Activated CD8-positive, alpha-beta memory T cell treated with anti-CD3 and anti-CD28 coated beads, Interleukin-2, amount 10 ng/mL, durations not matched to agents 7 days and 5 days (primary cell): ENCODE data around the gene RABEP2. TPM values are rescaled to one million over a fixed set of nuclear protein-coding genes. Genes with fewer than 3 reads are reported as not detected.
"Not testable (repeated sequence)": the region's sequence is repeated elsewhere in the genome, so short reads cannot be mapped to it uniquely, and the experiment has no call there.

Experiments
- ATAC-seq: fragments of 150-1000 bp; cut with Tn5 transposase; one replicate; pipeline ENCODE4 v1.10.0; 2021; ENCODE audit warnings: moderate library complexity
- CTCF ChIA-PET: fragments of 350-600 bp; sonication (Branson Sonifier 250); formaldehyde crosslinking; loops from one replicate; lab custom pipeline; 2021; ENCODE audit warnings: antibody characterized with exemption; lab: Charles Lee
- DNase-seq: peaks from one replicate; pipeline ENCODE4 v3.0.0-alpha.2; 2020
- H3K27ac Mint-ChIP-seq: one replicate; pipeline ENCODE4 v1.8.0; 2021; ENCODE audit warnings: mild to moderate bottlenecking, mixed read lengths
- H3K27me3 Mint-ChIP-seq: one replicate; pipeline ENCODE4 v1.8.0; 2021; ENCODE audit warnings: mixed read lengths
- H3K36me3 Mint-ChIP-seq: one replicate; pipeline ENCODE4 v1.8.0; 2021; ENCODE audit warnings: mild to moderate bottlenecking, mixed read lengths
- H3K4me1 Mint-ChIP-seq: one replicate; pipeline ENCODE4 v1.8.0; 2021; ENCODE audit warnings: mixed read lengths
- H3K4me3 Mint-ChIP-seq: one replicate; pipeline ENCODE4 v1.8.0; 2021; ENCODE audit warnings: mild to moderate bottlenecking, moderate library complexity, mixed read lengths
- H3K9me3 Mint-ChIP-seq: one replicate; pipeline ENCODE4 v1.8.0; 2022; ENCODE audit warnings: low read depth, mixed read lengths
- total RNA-seq, 2 experiments: library from RNA; stranded (reverse); gene quantifications; one replicate each; pipeline ENCODE4 v1.2.3, GENCODE V29; 2021

Gene RABEP2
- total RNA-seq, 2 experiments from 2014 or later = 18.0 to 19.1 TPM

DNA sequence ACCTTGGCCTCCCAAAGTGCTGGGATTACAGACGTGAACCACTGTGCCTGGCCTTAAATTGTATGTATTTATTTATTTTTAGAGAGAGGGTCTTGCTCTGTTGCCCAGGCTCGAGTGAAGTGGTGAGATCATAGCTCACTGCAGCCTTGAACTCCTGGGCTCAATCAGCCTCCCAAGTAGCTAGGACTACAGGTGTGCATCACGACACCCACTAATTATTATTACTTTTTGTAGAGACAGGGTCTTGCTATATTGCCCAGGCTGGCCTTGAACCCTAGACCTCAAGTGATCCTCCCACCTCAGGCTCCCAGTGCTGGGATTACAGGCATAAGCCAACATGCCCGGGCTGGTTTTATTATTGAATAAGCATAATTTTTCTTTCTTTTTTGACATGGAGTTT lies 21.6 kb upstream of the RABEP2 start:
- no peak overlapping the region for H3K27ac Mint-ChIP-seq
- CTCF ChIA-PET = interaction anchor here (1.8 to 3.7 kb wide), 3 partner anchors 27 to 101 kb away, joined by 9 to 40 read pairs (median 11); partner anchors contain the start of gene TUFM
- peaks cover 2% of the 10 kb centered on the region for H3K36me3 Mint-ChIP-seq
- H3K9me3 Mint-ChIP-seq = no peaks in the 10 kb centered on the region
- ATAC-seq (no peak), DNase-seq (no peak)
- H3K4me3 Mint-ChIP-seq = no peak overlapping the region
- H3K4me1 Mint-ChIP-seq = peaks cover 25% of the 10 kb centered on the region
- no peaks in the 10 kb centered on the region for H3K27me3 Mint-ChIP-seq

DNA sequence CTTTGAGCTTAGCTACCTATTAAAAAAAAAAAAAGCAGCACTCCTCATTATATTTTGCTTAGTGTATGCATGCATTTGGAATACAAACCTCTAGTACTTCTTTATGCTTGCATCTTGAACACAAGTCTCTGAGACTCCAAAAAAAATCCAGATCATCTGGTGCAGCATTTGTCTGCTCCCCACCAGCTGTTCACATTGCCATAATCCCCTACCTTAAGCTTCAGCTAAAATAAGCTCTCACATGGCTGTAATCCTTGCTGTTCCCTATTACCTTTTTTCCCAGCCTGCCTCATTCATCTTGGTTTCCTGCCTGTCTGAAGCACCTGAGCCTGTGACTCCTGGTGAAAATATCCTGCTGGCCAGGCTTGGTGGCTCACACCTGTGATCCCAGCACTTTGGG lies 18.2 kb upstream of the RABEP2 start:
- Mint-ChIP-seq H3K27me3 (no peaks in the 10 kb centered on the region), H3K36me3 (no peaks in the 10 kb centered on the region), H3K4me3 (no peak overlapping the region), H3K4me1 (peaks cover 19% of the 10 kb centered on the region), H3K27ac (no peak overlapping the region), H3K9me3 (no peaks in the 10 kb centered on the region)
- DNase-seq (no peak), ATAC-seq (no peak)
- CTCF ChIA-PET = interaction anchor here (2.5 to 3.1 kb wide), 4 partner anchors 11 to 120 kb away, joined by 11 to 43 read pairs (median 19); partner anchors contain the start of genes ATXN2L and CD19

DNA sequence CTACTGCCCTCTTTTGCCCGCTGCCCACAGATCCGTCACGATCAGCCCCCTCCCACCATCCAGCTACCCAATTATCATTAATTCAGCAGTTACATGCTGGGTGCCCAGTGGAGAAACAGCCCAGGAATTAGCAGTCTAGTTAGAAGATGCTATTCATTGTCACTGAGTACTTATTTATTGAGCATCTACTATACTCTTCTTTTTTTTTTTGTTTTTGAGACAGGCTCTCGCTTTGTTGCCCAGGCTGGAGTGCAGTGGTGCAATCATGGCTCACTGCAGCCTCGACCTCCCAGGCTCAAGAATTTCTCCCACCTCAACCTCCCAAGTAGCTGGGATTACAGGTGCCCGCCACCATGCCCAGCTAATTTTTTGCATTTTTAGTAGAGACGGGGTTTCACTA lies 14.8 kb upstream of the RABEP2 start:
- DNase-seq, H3K27me3 Mint-ChIP-seq, H3K4me3 Mint-ChIP-seq, CTCF ChIA-PET, ATAC-seq, H3K36me3 Mint-ChIP-seq, H3K9me3 Mint-ChIP-seq, H3K27ac Mint-ChIP-seq: not testable (repeated sequence)
- peaks cover 19% of the 10 kb centered on the region for H3K4me1 Mint-ChIP-seq

DNA sequence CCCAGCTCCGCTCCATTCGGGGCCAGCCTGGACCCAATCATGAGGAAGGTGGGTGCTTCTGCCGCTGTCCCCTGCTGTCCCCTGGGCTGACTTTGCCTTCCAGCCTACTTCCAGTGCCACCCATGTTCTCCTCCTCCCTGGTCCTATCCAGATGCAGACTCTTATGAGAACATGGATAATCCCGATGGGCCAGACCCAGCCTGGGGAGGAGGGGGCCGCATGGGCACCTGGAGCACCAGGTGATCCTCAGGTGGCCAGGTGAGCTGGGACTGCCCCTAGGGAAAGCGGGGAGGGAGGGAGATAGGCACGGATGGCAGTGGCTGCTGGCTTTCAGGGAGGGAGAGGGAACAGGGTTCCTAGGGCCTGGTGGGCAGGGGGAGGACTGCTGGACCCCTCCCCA lies 13.7 kb upstream of the RABEP2 start:
- Mint-ChIP-seq H3K27me3 (no peaks in the 10 kb centered on the region), H3K4me3 (no peak overlapping the region), H3K36me3 (no peaks in the 10 kb centered on the region), H3K27ac (no peak overlapping the region), H3K9me3 (no peaks in the 10 kb centered on the region), H3K4me1 (peaks cover 11% of the 10 kb centered on the region)
- no peak for ATAC-seq
- DNase-seq = no peak
- CTCF ChIA-PET = interaction anchor here (1.2 kb wide), 1 partner anchor 15 kb away, joined by 3 read pairs; no protein-coding TSS in a partner anchor

DNA sequence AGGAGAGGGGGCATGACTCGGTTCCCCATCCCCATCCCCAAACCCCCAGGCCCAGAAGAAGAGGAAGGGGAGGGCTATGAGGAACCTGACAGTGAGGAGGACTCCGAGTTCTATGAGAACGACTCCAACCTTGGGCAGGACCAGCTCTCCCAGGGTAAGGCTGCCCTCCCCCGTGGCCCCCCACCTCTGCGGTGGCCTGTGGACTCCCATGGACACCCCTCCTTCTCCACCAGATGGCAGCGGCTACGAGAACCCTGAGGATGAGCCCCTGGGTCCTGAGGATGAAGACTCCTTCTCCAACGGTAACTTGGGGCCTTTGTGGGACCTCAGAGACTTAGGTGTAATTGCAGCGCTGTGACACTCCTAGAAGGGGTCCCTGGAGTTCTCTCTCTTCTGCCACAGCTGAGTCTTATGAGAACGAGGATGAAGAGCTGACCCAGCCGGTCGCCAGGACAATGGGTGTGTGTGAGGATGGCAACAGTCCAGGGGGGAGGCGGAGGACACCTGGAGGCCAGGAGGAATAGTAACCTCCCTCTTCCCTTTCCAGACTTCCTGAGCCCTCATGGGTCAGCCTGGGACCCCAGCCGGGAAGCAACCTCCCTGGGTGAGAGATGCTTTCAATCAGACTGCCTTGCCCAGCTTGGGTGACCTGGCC lies 12.3 kb upstream of the RABEP2 start:
- no peaks in the 10 kb centered on the region for H3K9me3 Mint-ChIP-seq
- no peak overlapping the region for H3K4me3 Mint-ChIP-seq
- no peaks in the 10 kb centered on the region for H3K36me3 Mint-ChIP-seq
- peaks cover 10% of the 10 kb centered on the region for H3K4me1 Mint-ChIP-seq
- CTCF ChIA-PET = interaction anchor here (1.2 kb wide), 1 partner anchor 14 kb away, joined by 3 read pairs; no protein-coding TSS in a partner anchor
- no peaks in the 10 kb centered on the region for H3K27me3 Mint-ChIP-seq
- DNase-seq = no peak
- no peak overlapping the region for H3K27ac Mint-ChIP-seq
- ATAC-seq = no peak

DNA sequence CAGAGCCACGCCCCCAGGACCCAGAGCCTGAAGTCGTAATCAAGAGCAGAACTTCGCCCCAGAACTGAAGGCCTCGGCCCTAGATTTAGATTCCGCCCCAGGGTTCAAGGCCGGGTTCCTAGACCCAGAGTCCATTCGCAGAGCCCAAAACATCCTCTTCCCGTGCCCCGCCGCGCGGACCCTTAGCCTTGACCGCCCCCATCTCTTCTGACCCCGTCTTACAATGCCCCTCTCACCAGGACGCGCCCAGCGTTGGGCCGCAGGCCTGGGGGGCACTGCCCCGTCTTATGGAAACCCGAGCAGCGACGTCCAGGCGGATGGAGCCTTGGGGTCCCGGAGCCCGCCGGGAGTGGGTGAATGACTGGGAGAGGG lies 11.7 kb upstream of the RABEP2 start:
- Mint-ChIP-seq H3K4me3 (peak overlapping the region; percentile 56), H3K4me1 (peaks cover 10% of the 10 kb centered on the region), H3K9me3 (no peaks in the 10 kb centered on the region), H3K27me3 (no peaks in the 10 kb centered on the region), H3K27ac (no peak overlapping the region), H3K36me3 (no peaks in the 10 kb centered on the region)
- DNase-seq = no peak
- CTCF ChIA-PET = interaction anchor here (1.2 to 2.3 kb wide), 3 partner anchors 8 to 19 kb away, joined by 3 to 22 read pairs (median 4); no protein-coding TSS in a partner anchor
- ATAC-seq = no peak

DNA sequence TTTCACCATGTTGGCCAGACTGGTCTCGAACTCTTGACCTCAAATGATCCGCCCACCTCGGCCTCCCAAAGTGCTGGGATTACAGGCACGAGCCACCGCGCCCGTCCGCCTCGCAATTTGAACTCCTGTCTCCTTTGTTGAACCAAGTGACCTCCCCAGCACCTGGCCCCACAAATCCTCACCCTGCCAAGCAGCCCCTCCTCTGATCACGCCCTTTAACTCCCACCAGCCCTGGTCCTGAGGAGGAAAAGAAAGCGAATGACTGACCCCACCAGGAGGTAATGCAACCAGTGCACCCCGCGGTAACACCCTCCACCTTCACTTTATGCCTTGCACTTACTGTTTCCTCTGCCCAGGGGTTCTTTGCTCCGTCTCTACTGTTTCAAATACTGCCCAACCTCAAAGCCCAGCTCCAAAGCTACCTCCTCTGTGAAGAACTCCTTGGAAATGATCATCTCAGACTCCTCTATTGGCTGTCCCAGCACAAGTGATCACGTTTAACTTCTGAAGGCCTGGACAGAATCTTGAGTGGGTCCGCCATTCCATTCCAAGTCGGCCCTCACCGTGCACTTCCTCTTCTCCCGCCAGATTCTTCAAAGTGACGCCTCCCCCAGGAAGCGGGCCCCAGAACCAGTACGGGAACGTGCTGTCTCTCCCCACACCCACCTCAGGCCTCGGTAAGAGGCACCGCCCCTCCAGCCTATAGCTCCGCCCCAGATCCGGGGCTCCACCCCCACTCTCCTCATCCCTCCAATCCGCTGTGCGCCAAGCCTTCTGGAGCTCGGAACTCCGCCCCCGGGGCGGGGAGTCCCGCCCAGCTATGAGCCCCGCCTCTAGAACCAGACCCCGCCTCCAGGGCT lies 11.1 kb upstream of the RABEP2 start:
- H3K4me1 Mint-ChIP-seq = peaks cover 11% of the 10 kb centered on the region
- DNase-seq (peak; percentile 87), ATAC-seq (peak; percentile 100)
- H3K36me3 Mint-ChIP-seq = no peaks in the 10 kb centered on the region
- CTCF ChIA-PET = interaction anchor here (1.2 to 2.3 kb wide), 3 partner anchors 9 to 18 kb away, joined by 3 to 22 read pairs (median 4); no protein-coding TSS in a partner anchor
- H3K27ac Mint-ChIP-seq = no peak overlapping the region
- H3K9me3 Mint-ChIP-seq = no peaks in the 10 kb centered on the region
- no peaks in the 10 kb centered on the region for H3K27me3 Mint-ChIP-seq
- peak overlapping the region; percentile 56 for H3K4me3 Mint-ChIP-seq

DNA sequence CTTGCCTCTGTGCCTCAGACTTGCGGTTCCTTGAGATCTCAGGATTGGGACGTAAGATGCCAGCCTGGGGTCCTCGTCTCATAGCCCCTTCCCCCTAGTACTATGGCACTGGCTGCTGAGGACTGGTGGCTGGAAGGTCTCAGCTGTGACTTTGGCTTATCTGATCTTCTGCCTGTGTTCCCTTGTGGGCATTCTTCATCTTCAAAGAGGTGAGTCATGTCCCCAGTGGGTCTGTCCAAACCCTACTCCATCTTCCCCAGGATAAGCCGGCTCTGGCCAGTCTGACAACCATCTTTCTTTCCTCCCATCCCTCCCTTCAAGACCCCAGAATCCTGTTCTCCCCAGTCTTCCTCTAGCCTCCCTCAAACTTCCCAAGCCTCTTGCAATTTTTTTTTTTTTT lies 10.3 kb upstream of the RABEP2 start:
- CTCF ChIA-PET = interaction anchor here (1.2 to 2.3 kb wide), 2 partner anchors 10 to 17 kb away, joined by 3 to 22 read pairs; no protein-coding TSS in a partner anchor
- Mint-ChIP-seq H3K36me3 (no peaks in the 10 kb centered on the region), H3K9me3 (no peaks in the 10 kb centered on the region), H3K27ac (no peak overlapping the region), H3K4me1 (peaks cover 19% of the 10 kb centered on the region), H3K27me3 (no peaks in the 10 kb centered on the region), H3K4me3 (no peak overlapping the region)
- no peak for ATAC-seq
- DNase-seq = no peak

DNA sequence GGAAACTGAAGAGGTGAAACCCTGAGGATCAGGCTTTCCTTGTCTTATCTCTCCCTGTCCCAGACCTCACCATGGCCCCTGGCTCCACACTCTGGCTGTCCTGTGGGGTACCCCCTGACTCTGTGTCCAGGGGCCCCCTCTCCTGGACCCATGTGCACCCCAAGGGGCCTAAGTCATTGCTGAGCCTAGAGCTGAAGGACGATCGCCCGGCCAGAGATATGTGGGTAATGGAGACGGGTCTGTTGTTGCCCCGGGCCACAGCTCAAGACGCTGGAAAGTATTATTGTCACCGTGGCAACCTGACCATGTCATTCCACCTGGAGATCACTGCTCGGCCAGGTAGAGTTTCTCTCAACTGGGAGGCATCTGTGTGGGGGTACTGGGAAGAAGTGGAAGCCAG lies 8.1 kb upstream of the RABEP2 start:
- Mint-ChIP-seq H3K4me1 (peaks cover 19% of the 10 kb centered on the region), H3K4me3 (no peak overlapping the region), H3K27ac (no peak overlapping the region), H3K36me3 (no peaks in the 10 kb centered on the region), H3K9me3 (no peaks in the 10 kb centered on the region), H3K27me3 (no peaks in the 10 kb centered on the region)
- DNase-seq = no peak
- CTCF ChIA-PET = interaction anchor here (0.7 to 2.6 kb wide), 3 partner anchors 11 to 86 kb away, joined by 3 to 16 read pairs (median 3); no protein-coding TSS in a partner anchor
- ATAC-seq = no peak

DNA sequence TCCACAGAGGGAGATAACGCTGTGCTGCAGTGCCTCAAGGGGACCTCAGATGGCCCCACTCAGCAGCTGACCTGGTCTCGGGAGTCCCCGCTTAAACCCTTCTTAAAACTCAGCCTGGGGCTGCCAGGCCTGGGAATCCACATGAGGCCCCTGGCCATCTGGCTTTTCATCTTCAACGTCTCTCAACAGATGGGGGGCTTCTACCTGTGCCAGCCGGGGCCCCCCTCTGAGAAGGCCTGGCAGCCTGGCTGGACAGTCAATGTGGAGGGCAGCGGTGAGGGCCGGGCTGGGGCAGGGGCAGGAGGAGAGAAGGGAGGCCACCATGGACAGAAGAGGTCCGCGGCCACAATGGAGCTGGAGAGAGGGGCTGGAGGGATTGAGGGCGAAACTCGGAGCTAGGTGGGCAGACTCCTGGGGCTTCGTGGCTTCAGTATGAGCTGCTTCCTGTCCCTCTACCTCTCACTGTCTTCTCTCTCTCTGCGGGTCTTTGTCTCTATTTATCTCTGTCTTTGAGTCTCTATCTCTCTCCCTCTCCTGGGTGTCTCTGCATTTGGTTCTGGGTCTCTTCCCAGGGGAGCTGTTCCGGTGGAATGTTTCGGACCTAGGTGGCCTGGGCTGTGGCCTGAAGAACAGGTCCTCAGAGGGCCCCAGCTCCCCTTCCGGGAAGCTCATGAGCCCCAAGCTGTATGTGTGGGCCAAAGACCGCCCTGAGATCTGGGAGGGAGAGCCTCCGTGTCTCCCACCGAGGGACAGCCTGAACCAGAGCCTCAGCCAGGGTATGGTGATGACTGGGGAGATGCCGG lies 7.5 kb upstream of the RABEP2 start:
- DNase-seq (no peak), ATAC-seq (no peak)
- CTCF ChIA-PET = interaction anchor here (0.7 to 2.6 kb wide), 4 partner anchors 9 to 85 kb away, joined by 3 to 16 read pairs (median 4); no protein-coding TSS in a partner anchor
- peaks cover 19% of the 10 kb centered on the region for H3K4me1 Mint-ChIP-seq
- no peaks in the 10 kb centered on the region for H3K27me3 Mint-ChIP-seq
- no peak overlapping the region for H3K4me3 Mint-ChIP-seq
- H3K27ac Mint-ChIP-seq = no peak overlapping the region
- no peaks in the 10 kb centered on the region for H3K9me3 Mint-ChIP-seq
- no peaks in the 10 kb centered on the region for H3K36me3 Mint-ChIP-seq

DNA sequence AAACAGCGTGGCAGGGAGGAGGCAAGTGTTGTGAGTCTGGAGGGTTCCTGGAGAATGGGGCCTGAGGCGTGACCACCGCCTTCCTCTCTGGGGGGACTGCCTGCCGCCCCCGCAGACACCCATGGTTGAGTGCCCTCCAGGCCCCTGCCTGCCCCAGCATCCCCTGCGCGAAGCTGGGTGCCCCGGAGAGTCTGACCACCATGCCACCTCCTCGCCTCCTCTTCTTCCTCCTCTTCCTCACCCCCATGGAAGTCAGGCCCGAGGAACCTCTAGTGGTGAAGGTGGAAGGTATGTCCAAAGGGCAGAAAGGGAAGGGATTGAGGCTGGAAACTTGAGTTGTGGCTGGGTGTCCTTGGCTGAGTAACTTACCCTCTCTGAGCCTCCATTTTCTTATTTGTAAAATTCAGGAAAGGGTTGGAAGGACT lies 6.8 kb upstream of the RABEP2 start, which contains the start of gene CD19:
CD19 (plus strand) TSS at position 171 of the 425 bp plus-strand sequence; CDS start at position 201, 30 bp downstream.
- Mint-ChIP-seq H3K36me3 (no peaks in the 10 kb centered on the region), H3K4me3 (no peak within 1 kb of the TSS), H3K27me3 (no peaks in the 10 kb centered on the region), H3K4me1 (peaks cover 18% of the 10 kb centered on the region), H3K27ac (peak within 1 kb of the TSS; percentile 4), H3K9me3 (no peaks in the 10 kb centered on the region)
- no peak for DNase-seq
- CTCF ChIA-PET = interaction anchor here (1.7 to 2.6 kb wide), 2 partner anchors 9 to 13 kb away, joined by 5 to 16 read pairs; no protein-coding TSS in a partner anchor
- no peak for ATAC-seq

DNA sequence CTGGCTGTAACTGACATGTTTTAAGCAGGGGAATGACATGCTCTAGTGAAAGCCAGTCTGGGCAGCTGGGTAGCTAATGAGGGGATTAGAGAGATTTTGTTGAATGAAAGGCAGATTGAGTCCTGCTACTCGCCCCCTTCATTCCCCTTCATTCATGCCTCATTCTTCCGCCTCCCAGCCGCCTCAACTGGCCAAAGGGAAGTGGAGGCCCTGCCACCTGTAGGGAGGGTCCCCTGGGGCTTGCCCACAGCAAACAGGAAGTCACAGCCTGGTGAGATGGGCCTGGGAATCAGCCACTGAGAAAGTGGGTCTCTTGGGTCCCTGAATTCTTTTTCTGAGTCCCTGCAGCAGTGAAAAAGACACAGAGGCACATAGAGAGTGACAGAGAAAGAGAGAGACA lies 5.6 kb upstream of the RABEP2 start:
- no peak for ATAC-seq
- Mint-ChIP-seq H3K36me3 (no peaks in the 10 kb centered on the region), H3K27me3 (no peaks in the 10 kb centered on the region), H3K27ac (peak overlapping the region; percentile 4), H3K4me1 (peaks cover 16% of the 10 kb centered on the region), H3K4me3 (no peak overlapping the region), H3K9me3 (no peaks in the 10 kb centered on the region)
- CTCF ChIA-PET = interaction anchor here (1.2 to 2.6 kb wide), 3 partner anchors 11 to 14 kb away, joined by 5 to 16 read pairs (median 6); no protein-coding TSS in a partner anchor
- no peak for DNase-seq
